Stimulated activated CD4-positive, alpha-beta T cell treated with anti-CD3 and anti-CD28 coated beads, Interleukin-1b, Interleukin-23, amount 100 ng/mL, for 48 hours (primary cell): ENCODE data around the gene ABCD4.
A peak's percentile ranks its signal among the peaks of the same experiment; 100 is the strongest.
"Not testable (repeated sequence)": the region's sequence is repeated elsewhere in the genome, so short reads cannot be mapped to it uniquely, and the experiment has no call there.

Source experiments
- DNase-seq: peaks from one replicate; pipeline ENCODE4 v3.0.0-alpha.2; 2020

ABCD4 gene

GRCh38 chr14:74302634-74303569, at the start of gene ABCD4:
Gene ABCD4, minus strand, starts transcription at chr14:74302934. Its CDS starts 22 bp downstream, at chr14:74302912.
- peak; percentile 88 for DNase-seq

GRCh38 chr14:74350928-74351323, 48.2 kb upstream of the ABCD4 start:
- DNase-seq: no peak

- DNase-seq: no peak
These were observed 47.6 kb upstream of the ABCD4 start for GRCh38 chr14:74350211-74350927.

GRCh38 chr14:74349757-74350156, 47.0 kb upstream of the ABCD4 start:
- no peak for DNase-seq

- no peak for DNase-seq
These were observed 46.2 kb upstream of the ABCD4 start for GRCh38 chr14:74348735-74349463.

- no peak for DNase-seq
These were observed 45.6 kb upstream of the ABCD4 start, which contains the start of gene VRTN for GRCh38 chr14:74348241-74348734. Gene VRTN, plus strand, starts transcription at chr14:74348471. Its CDS starts 8,313 bp downstream, at chr14:74356784.

- no peak for DNase-seq
These were observed 45.0 kb upstream of the ABCD4 start for GRCh38 chr14:74347795-74348100.

GRCh38 chr14:74347097-74347794, 44.5 kb upstream of the ABCD4 start:
- no peak for DNase-seq

- no peak for DNase-seq
These were observed 43.6 kb upstream of the ABCD4 start for GRCh38 chr14:74346341-74346740.

GRCh38 chr14:74333909-74334308, 31.2 kb upstream of the ABCD4 start:
- DNase-seq: no peak

GRCh38 chr14:74329950-74330552, 27.3 kb upstream of the ABCD4 start:
- not testable (repeated sequence) for DNase-seq

GRCh38 chr14:74326369-74327152, 23.8 kb upstream of the ABCD4 start:
- DNase-seq: no peak

GRCh38 chr14:74325446-74325845, 22.7 kb upstream of the ABCD4 start:
- no peak for DNase-seq

GRCh38 chr14:74324931-74325361, 22.2 kb upstream of the ABCD4 start:
- DNase-seq: no peak

GRCh38 chr14:74314576-74314975, 11.8 kb upstream of the ABCD4 start:
- DNase-seq: no peak

GRCh38 chr14:74313601-74314000, 10.9 kb upstream of the ABCD4 start:
- DNase-seq: no peak

- DNase-seq: no peak
These were observed 9.4 kb upstream of the ABCD4 start for GRCh38 chr14:74312161-74312560.

GRCh38 chr14:74309125-74310022, 6.6 kb upstream of the ABCD4 start:
- DNase-seq: no peak

- no peak for DNase-seq
These were observed 6.0 kb upstream of the ABCD4 start for GRCh38 chr14:74308695-74309094.

GRCh38 chr14:74302152-74302628, 544 bp downstream of the ABCD4 start:
- no peak for DNase-seq
